DOHH2 (cell line): ENCODE data around the gene EHMT1.

Experiments
- EZH2phosphoT487 ChIP-seq: fragments of 200-600 bp; sonication (generic); IDR thresholded peaks from 2 replicates; pipeline ENCODE4 v1.6.1; 2017; ENCODE audit warnings: borderline replicate concordance, mild to moderate bottlenecking, antibody characterized with exemption, low read length, moderate library complexity, mixed read lengths
- TF ChIP-seq, protein P1 (sequence below): fragments of 200-600 bp; sonication (generic); IDR thresholded peaks from one replicate; pipeline ENCODE4 v1.5.1; 2014; ENCODE audit warnings: antibody characterized with exemption, mild to moderate bottlenecking, low read depth, low read length; ENCODE audit not compliant: poor library complexity, severe bottlenecking

DNA sequence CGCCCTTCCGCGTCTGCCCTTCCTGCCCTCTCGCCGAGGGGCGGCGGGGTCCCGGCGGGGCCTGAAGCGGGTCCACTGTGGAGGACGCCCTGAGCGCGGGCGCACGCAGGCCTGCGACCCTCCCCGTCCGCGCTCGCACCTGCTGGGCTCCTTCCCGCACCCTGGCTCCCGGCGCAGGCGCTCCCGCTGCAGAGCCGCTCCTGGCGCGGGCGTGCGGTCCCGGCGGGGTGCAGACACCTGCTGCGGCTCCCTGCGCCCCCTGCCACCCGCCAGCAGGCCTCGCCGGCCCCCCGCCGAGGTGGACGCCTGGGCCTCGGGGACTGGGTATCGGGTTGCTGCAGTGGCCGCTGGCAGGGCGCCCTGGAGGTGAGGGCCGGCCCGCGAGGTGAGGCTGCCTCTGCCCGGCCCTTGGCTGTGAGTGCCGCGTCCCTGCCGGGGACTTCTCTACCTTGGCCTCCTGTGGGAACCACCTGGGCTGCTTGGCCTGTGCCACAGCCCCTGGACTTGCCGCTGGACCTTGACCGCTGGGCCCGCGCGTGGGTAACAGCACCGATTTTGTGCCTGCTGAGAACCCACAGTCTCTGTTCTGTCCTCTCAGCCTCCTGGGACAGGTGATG lies 12.7 kb upstream of the EHMT1 start:
- TF ChIP-seq, protein P1, sequence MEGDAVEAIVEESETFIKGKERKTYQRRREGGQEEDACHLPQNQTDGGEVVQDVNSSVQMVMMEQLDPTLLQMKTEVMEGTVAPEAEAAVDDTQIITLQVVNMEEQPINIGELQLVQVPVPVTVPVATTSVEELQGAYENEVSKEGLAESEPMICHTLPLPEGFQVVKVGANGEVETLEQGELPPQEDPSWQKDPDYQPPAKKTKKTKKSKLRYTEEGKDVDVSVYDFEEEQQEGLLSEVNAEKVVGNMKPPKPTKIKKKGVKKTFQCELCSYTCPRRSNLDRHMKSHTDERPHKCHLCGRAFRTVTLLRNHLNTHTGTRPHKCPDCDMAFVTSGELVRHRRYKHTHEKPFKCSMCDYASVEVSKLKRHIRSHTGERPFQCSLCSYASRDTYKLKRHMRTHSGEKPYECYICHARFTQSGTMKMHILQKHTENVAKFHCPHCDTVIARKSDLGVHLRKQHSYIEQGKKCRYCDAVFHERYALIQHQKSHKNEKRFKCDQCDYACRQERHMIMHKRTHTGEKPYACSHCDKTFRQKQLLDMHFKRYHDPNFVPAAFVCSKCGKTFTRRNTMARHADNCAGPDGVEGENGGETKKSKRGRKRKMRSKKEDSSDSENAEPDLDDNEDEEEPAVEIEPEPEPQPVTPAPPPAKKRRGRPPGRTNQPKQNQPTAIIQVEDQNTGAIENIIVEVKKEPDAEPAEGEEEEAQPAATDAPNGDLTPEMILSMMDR = no peak
- no peak for TF ChIP-seq EZH2phosphoT487
